ENCODE measurements around the gene SLX9.

DNA sequence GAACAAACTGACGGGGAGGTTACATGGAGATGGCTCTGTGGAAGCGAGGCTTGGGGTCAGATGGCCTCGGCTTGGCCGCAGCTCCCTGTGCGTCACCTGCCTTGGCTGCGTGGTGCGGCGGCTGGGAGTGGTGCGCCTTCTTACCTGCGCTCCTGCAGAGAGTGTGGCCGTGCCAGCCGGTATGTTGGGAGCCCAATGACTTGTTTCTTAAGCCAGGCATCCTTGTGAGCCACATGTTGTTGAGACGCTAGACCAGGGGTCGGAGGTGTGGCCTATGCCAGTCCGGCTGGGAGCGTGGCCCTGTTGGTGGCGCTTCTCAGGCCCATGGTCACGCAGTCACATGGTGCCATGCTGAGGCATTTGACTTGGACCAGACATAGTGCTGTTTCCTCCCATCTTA, 10.5 kb downstream of the SLX9 start:
- TF ChIP-seq POLR2A (IDR thresholded peaks at IDR 0.05): no peak
- TF ChIP-seq, protein P1, sequence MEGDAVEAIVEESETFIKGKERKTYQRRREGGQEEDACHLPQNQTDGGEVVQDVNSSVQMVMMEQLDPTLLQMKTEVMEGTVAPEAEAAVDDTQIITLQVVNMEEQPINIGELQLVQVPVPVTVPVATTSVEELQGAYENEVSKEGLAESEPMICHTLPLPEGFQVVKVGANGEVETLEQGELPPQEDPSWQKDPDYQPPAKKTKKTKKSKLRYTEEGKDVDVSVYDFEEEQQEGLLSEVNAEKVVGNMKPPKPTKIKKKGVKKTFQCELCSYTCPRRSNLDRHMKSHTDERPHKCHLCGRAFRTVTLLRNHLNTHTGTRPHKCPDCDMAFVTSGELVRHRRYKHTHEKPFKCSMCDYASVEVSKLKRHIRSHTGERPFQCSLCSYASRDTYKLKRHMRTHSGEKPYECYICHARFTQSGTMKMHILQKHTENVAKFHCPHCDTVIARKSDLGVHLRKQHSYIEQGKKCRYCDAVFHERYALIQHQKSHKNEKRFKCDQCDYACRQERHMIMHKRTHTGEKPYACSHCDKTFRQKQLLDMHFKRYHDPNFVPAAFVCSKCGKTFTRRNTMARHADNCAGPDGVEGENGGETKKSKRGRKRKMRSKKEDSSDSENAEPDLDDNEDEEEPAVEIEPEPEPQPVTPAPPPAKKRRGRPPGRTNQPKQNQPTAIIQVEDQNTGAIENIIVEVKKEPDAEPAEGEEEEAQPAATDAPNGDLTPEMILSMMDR (IDR thresholded peaks at IDR 0.05): no peak
- TF ChIP-seq POLR2AphosphoS5 (IDR thresholded peaks at IDR 0.05): no peak
